COLO668 (cell line): Measurements from ENCODE around the gene ALDH1B1.

Experiments
- DNase-seq: peaks from one replicate; lab custom pipeline; 2025; ENCODE audit not compliant: unreplicated experiment; lab: John Stamatoyannopoulos, UW

ALDH1B1 gene

DNA sequence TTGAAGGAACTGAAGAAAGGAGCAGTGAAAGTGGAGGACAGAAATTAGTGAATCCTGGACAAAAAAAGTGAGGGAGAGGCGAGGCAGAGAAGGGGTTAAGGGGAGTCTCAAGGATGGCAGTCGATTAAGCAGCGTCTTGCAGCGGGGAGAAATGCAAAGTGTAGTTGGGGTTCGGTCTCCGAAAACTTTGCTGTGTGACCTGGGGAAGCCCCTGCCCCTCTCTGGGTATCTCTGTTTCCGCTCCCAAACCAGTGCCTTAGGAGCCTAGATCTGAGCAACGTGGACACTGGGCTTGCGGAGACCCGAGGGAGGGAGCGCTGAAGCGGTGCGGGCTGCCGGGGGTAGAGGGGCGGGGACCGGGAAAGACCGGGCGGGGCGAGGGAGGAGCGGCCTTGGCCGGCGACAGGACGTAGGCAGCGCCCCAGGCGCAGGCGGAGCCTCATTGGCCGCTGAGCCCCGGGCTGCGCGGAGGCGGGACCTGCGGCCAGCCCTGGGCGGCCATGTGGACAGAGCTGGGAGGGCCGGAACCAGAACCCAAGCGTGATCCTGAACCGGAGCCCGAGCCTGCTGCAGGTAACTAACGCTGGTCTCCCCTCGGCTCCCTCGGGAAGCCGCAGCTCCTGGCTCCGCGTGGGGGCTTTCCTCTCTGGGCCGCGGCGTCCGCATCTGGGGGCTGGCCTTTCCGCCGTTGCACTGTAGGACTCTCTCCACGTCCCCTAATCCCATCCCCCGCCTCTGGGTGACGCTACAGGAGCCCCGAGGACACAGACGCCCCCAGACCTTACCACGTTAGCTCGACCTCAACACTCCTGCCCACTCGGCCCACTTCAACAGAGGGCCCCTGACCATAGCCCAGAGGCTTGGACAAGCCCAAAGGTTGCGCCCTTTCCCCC, at the start of gene ALDH1B1:
Gene ALDH1B1, plus strand, starts transcription at position 468 of the 893 bp plus-strand sequence. CDS start 3,047 bp downstream, outside the sequence.
- peak; percentile 93 for DNase-seq

DNA sequence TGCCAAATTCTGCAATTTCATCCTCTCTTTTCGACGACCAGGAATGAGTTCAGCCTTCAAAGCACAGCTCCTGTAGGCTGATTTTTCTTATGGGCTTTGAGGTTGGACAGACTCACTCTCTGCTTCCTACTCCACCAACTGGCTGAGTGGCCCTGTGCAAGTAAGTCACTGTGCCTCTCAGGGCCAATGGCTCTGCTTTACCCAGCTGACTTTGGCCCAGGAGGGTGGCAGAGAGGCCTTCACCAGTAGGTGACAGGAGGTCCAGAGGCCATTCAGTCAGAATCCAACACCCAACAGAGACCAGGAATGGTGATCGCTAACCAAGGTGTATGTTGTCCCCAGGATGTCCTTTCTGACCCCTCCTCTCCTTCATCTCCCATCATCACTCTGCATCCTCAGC, 49.5 kb upstream of the ALDH1B1 start:
- DNase-seq = no peak

DNA sequence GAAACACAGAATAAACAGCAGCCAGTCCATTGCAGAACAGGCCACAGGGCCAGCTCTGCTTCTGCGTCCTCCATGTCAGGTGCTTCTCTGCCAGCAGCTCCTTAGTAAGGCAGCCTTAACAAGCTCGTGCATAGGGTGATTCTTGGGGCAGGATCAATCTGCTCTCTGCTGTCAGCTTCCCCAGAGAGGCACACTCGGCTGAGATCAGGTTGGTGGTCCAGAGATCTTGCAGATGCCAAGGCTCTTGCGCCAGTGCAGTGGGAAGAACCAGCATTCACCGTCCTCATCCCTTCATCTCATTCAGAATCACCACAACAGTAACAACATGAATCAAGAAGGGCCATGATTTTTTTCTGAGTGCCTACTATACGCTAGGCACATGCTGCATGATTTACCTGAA, 49.0 kb upstream of the ALDH1B1 start:
- DNase-seq = no peak

DNA sequence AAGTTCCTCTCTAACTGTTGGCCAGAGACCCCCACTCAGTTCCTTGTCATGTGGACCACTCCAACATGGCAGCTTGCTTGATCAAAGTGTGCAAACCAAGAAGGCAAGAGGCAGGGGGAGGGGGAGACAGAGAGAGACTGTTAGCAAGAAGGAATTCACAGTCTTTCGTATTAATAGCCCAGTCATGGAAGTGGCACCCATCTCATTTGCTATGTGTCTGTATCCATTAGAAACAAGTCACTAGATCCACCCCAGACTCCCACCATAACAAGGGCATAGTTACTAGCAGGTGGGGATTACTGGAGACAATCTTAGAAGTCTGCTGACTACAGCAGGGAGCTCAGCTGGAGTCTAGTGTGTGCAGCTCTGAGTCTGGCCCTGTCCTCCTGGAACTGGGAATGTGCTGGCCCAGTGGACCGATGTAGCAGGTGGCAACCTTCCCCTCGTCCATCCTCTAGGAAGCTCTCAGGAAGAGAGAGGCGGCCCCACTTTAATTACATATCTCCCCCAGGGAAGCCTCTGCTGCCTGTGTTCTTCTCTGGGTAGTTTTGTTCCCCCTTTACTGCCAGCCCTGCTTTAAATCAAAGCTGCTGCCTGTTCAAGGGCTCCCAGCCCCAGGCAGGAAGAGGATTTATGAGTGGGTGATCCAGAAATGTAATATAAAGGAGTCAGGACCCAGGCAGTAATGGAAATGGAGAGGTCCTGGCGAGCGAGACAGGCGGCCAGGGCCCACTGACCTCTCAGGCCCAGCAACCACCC, 47.8 kb upstream of the ALDH1B1 start:
- no peak for DNase-seq

DNA sequence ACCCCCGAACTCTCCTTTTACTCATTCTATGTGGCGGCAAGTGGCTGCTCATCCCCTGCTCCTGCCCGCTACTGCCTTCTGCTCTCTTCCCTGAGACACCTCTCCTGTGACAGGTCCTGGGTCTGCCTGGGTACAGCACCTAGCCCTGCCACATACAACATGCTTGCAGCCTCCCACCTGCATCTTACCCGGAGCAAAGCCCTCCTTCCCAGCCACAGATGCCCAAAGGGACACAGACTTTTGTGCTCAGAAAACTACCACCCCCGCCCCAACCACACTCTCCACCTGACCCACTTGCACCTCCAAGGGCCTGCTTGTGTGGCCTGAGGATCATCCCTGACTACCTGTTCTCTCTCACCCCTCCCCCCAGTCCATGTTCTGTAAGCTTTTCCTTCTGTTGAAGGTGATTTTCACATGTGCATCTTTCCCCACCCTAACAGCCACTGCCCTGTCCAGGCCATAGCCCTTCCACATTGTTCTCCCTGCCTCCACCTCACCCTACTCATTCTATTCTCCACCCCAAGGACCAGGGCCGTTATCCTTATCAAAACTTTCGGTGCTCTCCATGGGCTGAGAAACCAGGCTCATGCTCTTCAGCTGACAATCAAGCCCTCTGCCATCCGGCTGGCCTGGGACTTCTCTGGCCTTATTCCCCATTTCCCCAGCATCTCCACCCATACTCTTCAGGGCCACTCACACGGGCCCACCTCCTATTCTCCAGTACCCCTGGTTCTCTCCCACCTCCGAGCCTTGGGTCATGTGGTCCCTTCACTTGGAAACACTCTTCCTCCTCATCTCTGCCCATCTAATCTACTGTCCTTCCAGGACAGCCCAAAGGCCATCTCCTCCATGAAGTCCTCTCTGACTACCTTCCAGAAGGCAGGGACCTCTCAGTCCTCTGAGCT, 46.4 kb upstream of the ALDH1B1 start:
- DNase-seq = no peak

DNA sequence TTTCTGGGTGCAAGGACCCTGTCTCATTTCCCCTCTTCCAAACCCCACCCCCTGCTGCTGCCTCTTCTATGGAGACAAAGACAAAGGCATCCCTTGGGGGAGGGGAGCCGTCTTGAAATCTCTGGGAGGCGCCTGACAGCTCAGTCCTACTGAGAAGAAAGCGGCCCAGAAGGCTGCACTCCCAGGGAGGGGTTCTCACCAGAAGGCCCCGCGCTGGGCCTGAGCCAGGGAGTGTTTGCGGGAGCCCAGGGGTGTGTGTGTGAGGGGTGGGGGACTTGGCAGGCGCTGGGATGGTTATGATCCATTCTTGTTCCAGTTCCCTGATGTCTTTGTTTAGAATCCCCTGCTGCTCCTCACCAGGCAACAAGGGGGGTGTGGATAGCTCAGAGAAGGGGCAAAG, 45.7 kb upstream of the ALDH1B1 start:
- no peak for DNase-seq

DNA sequence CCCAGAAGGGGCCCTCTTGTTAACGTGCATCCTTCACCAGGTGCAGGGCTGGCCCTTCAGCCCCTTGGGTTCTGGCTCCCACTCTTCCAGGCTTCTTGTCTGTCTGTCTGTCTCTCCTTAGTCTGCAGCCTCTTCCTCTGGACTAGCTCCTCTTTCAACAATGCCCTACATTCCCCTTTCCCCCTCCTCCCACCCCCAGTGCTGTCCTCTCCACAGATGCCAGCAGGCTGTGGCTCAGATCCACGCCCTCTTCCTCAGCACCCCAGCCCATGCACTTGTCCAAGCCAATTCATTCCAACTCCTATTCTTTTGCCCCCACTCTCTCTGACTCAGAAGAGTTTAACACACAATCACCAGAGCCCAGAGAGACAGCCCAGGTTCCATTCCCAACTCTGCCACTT, 45.2 kb upstream of the ALDH1B1 start:
- no peak for DNase-seq

DNA sequence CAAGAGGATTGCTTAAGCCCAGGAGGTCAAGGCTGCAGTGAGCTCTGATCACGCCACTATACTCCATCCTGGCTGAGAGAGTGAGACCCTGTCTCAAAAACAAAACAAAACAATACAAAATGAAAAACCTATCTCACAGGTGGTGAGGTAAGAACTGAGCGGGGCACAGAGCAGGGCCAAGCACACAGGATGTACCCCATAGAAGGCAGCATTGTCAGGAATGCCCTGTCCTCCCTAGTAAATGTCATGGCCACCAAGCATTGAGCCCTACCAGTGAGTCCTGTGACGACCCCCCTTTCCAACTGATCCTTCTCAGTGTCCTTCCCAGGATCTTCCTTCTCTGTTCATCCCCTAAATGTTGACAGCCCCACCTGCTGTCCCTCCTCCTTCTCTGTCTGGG, 44.6 kb upstream of the ALDH1B1 start:
- DNase-seq = no peak

DNA sequence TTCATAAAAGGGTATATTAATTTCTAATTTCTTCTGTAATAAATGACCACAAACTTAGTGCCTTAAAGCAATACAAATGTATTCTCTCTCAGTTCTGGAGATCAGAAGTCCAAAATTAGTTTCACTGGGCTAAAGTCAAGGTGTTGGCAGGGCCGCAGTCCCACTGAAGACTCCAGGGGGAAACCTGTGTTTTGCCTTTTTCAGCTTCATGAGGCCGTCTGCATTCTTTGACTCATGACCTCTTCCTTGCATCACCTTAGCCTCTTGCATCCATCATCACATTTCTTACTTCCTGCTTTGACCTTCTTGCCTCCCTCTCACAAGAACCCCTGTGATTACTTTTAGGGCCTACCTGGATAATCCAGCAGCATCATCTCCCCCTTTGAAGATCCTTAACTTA, 42.0 kb upstream of the ALDH1B1 start:
- no peak for DNase-seq

DNA sequence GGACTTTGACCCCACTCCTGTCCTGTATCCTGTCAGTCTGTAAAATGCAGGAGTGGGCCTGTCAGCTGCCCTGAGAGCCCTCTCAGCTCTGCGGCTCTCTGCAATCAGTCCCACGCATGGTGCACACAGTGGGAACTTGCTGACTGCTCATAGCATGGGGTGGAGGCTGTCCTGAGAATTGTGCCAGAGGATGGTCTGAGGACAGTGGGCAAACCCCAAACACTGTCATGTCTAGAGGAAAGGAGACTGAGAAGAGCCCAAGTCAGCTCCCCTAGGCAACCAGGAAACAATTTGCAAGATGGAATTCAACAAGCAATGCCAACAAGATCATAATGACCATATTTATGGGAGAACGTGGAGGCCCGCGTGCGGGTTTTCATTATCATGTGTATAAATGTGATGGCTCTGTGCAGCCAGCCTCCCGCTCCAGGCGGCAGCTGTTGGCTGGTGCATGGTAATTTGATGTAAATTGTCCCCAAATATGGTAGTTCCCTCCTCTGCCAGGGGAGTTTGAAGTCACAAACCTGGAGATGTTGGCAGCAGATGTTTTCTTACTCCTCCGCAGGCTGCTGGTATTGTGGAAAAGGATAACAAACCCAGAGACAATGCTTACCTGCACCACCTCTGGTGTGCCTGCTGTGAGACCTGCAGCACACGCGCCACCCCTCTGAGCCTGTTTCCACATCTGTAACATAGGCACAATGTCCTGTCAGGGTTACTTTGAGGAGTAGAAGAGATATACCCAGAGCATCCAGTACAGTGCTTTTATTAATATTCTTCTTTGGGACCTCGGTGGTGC, 39.8 kb upstream of the ALDH1B1 start:
- DNase-seq = no peak

DNA sequence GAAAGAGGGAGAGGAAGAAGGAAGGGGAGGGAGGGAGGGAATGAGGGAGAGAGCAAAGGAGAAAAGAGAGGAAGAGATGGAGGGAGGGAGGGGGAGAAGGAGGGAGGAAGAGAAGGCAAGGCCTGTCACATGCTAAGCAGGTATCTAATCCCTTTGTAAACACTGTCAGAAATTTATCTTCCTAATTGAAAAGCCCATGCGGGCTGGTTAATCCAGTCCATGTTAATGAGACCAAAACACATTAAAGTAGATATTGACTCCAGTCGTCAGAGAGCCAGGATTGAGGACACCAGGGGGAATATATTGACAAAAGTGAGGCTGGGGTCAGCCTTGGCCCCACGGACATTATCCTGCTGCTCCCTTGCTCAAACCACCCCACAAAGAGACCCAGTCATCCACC, 37.4 kb upstream of the ALDH1B1 start:
- DNase-seq = no peak

DNA sequence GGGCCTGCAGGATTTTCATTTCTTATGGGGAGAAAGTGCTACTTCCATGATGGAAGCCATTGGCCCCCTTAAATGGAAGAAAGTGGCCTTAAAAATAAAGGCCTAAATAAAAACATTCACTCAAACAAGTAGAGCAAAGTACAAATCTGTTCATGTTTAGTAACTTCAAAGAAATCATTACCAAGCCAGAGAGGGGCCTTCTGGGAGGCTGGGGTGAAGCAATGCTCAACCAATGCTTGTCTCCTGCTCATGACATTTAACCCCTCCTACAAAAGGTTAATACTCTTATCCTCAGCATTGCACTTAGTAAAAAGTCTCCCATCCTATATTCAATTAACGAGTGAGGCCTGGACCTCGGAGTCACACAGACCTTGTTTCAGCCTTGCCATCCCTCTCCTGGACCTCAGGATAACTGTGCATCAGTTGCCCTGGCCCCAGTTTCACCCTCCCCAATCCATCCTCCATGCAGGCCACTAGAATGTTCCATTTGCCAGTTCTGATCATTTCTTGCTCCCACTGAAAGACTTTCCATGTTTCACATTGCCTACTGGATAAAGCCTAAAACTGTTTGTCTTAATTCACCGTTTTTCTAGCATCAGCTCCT, 36.9 kb upstream of the ALDH1B1 start:
- DNase-seq = no peak

DNA sequence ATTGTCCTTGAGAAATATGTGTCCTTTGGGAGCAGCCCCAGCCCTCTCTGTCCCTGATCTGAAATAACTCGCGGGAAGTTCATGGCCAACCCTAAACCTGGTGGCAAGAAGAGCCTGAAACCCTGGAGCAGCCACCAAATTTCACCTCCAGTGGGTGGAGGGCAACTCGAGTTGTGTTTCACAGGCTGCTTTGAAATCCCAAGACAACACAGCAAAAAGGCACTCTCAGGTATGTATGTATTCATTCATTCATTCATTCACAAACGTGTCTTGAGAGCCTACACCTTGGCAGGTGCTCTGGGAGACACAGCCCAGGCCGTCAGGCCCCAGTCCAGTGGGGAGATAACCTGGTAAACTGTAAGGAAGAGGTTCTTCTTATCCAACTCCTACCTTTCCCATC, 35.7 kb upstream of the ALDH1B1 start:
- no peak for DNase-seq

DNA sequence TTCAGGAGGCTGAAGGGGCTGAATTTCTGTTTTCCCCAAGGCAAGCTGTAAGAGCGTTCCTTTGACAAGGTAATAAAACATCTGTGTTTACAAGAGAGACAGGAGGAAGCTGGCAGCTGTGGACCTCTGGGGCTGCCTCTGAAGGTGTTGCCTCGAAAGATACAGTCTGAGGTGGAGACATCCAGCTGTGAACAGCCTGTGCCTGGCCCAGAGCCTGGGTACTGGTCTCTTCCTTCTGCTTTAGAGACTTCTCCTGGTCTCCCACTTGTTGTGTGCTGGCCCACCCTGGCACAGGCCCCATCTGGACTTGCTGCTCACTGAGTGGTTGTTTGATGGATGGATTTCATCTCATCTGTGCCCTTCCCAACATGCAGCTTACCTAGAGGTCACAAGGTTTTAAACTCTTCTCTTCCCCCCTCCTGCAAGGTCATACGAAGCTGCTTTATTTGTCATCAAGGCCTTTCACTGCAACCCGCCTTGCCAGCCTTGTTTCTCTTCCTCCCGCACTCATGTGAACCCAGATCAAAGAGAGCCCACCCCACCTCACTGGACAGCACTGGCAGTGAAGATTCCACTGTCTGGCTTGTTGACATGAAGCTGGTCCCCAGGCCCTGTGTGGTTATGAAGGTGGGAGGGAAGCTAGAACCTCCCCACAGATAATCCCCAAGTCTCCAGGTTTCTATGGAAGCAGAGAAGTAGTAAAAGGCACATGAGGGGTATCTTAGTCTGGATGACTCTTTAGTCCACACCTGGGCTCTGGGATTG, 35.0 kb upstream of the ALDH1B1 start:
- no peak for DNase-seq

DNA sequence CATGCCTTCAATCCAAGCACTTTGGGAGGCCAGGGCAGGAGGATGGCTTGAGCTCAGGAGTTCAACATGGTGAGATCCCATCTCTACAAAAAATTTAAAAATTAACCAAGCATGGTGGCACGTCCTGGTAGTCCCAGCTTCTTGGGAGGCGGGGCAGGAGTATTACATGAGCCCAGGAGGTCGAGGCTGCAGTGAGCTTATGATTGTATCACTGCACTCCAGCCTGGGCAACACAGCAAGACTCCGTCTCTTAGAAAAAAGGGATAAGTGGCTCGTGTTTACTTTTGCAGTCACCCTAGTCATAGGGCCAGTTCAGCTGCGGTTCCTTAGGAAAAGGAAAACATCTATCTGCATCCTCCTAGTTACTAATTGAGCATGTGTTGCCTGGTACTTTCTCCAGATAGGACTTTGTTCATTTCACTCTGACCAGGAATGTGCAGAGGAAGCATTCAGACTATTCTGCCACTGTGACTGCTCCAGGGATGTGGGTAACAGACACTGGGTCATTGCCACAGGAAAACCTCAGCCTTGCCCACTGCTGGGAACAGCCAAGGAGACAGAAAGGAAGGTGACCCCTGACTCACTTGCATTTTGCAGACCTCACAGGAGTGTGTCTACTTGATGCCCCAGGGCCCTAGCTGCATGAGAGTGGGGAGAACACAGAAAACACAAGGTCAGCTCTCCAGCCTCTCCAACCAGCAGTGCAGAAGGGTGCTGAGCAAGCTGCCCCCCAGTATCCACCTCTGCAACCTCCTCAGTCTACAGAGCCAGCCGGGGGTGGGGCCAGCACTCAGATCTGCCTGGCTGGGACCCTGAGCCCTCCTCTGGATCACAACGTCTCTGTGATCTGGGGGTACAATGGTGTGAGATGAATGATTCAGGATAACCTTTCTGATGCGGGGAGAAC, 33.9 kb upstream of the ALDH1B1 start:
- DNase-seq = no peak

DNA sequence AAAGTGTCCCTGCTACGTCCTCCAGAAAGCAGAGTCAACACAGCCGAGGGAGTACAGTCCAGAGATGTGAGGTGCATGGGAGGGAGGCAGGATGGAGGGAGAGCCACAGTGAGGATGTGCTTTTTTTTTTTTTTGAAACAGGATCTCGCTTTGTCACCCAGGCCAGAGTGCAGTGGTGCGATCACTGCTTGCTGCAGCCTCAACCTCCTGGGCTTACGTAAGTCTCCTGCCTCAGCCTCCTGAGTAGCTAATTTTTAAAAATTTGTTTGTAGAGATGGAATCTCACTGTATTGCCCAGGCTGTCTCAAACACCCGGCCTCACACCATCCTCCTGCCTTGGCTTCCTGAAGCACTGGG, 33.2 kb upstream of the ALDH1B1 start:
- no peak for DNase-seq

DNA sequence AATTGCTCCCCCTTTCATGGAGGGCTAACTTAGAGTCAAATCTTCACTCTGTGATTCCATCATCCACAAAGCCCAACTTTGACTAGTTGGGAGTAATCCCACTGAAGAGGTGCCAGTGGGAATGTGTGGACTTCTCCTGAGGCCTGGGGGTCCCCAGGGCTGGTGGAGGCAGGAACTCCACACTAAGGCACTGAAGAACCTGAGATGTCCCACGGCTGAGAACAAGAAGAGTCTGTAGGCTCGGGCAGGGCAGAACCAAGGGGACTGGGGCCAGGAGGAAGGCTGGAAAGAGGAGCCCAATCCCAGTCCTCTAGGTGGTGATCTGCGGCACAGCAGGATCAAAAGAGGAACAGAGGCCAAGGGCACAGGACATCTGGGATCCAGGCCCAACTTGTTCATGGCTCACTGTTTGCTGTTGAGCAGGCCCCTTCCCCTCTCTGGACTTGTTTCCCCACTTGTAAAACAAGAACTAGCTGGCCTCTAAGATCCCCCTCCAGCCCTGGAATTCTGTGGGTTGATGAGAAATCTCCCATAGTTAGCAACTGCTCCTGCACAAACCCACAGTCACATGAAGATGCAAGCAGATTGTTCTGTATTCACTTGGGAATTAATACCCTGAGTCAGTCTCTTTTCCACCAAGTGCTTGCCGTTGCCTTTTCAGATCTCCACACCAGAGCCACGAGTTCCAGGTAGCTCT, 32.7 kb upstream of the ALDH1B1 start:
- DNase-seq = no peak
